ENCODE measurements around the gene C2orf49. TPM values are rescaled to one million over a fixed set of nuclear protein-coding genes. Genes with fewer than 3 reads are reported as not detected.

Gene C2orf49
- total and polyA plus RNA-seq, 2 of the 8 experiments (the other 6 are each of a cell fraction or from before 2014, with no cell fraction given), result 5.6 to 19.9 TPM

DNA sequence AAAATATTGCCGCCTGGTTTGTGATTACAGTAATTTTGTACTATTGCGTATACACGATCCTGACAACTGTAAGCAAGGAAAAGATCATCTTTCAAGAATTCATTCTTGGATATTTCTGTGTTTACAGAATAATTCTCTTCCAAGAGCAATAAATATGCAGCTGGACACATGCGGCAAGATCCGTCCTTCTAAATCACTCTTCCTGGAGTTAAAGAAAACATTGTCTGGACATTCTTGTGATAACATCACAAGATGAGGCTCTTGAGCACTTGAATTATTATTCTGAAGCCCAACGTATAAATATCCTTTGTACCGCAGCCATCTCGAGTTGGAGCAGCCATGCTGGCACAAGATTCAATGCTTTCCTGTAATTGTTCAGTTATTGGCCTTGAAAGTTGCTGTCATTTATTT lies 51.6 kb downstream of the C2orf49 start:
- Histone ChIP-seq H3K23ac (ENCODE audit: insufficient read length) (no peak overlapping the region), H2BK5ac (ENCODE audit: low read depth, low read length) (no peak overlapping the region), H2BK12ac (ENCODE audit: low read depth, low read length) (no peak overlapping the region), H3K9ac (replicated peaks in 1 of 4; ENCODE audit: extremely low read depth in 1 of 4, low read depth in 3 of 4, low read length in 3 of 4) (no peak overlapping the region), H2AK5ac (ENCODE audit: low read depth, low read length) (no peak overlapping the region), H3K14ac (ENCODE audit: insufficient read length) (no peak overlapping the region), H3K27me3 (replicated peaks in 1 of 4; ENCODE audit: control insufficient read depth in 3 of 4, extremely low read depth in 1 of 4, insufficient read depth in 3 of 4, low read length in 3 of 4) (no peaks in the 10 kb centered on the region), H3K79me2 (ENCODE audit: control insufficient read depth in 1 of 2, insufficient read depth in 2 of 2, low read length in 2 of 2) (peaks cover 0 to 40% of the 10 kb centered on the region in 2 experiments; a peak in 2 of 4 replicates), H3K27ac (ENCODE audit: low read depth, low read length) (no peak overlapping the region), H3K18ac (ENCODE audit: extremely low read depth, low read length) (no peak overlapping the region), H3K79me1 (ENCODE audit: low read depth, low read length) (peaks cover 4% of the 10 kb centered on the region; the same call in 1 of the 2 replicates), H2BK20ac (ENCODE audit: low read length) (no peak overlapping the region), H2AFZ (ENCODE audit: low read length) (no peak overlapping the region), H3K4me2 (ENCODE audit: insufficient read depth in 1 of 2, low read depth in 2 of 2, low read length in 2 of 2) (no peak overlapping the region), H4K20me1 (replicated peaks in 1 of 2; ENCODE audit: control insufficient read depth in 1 of 2, insufficient read depth in 2 of 2, low read length in 2 of 2) (no peaks in the 10 kb centered on the region), H3K56ac (replicated peaks; ENCODE audit: insufficient read length, low read depth, low read length) (no peak overlapping the region), H3K4me3 (ENCODE audit: extremely low read depth in 1 of 4, insufficient read depth in 2 of 4, low read depth in 3 of 4, low read length in 4 of 4) (no peak overlapping the region), H4K91ac (replicated peaks; ENCODE audit: insufficient read length, low read length) (no peak overlapping the region), H2BK15ac (ENCODE audit: low read length) (no peak overlapping the region), H3K4ac (replicated peaks; ENCODE audit: insufficient read length, low read depth, low read length) (no peak overlapping the region), H3K36me3 (ENCODE audit: control insufficient read depth in 2 of 4, insufficient read depth in 4 of 4, low read length in 3 of 4) (peaks cover 8 to 24% (median 18%) of the 10 kb centered on the region in 4 experiments), H2BK120ac (replicated peaks; ENCODE audit: low read depth, low read length) (no peak overlapping the region), H3K23me2 (ENCODE audit: low read depth, low read length) (no peaks in the 10 kb centered on the region), H4K8ac (ENCODE audit: extremely low read depth, insufficient read depth, low read length) (no peak overlapping the region), H4K5ac (ENCODE audit: insufficient read length, low read depth, low read length) (no peak overlapping the region), H3K4me1 (replicated peaks in 1 of 4; ENCODE audit: control insufficient read depth in 3 of 4, insufficient read depth in 4 of 4, low read length in 3 of 4) (no peaks in the 10 kb centered on the region), H3K9me3 (ENCODE audit: insufficient read depth in 2 of 2, low read depth in 1 of 2, low read length in 1 of 2) (no peaks in the 10 kb centered on the region)
- FAIRE-seq, result no peak
- no peak for DNase-seq (ENCODE audit: low read depth in 1 of 2, low spot score in 2 of 2)
- ChIA-PET POLR2A (ENCODE audit: partially characterized antibody) (interaction anchor here (0.8 to 2.5 kb wide), 3 partner anchors 9 to 1149 kb away, joined by 4 to 8 read pairs (median 5); partner anchors contain the start of gene FHL2), CTCF (ENCODE audit: partially characterized antibody) (interaction anchor here (0.6 to 5.6 kb wide), 5 partner anchors 10 to 131 kb away, joined by 3 to 27 read pairs (median 5); partner anchors contain the start of gene FHL2)
- WGBS, 2 experiments (ENCODE audit: extremely low coverage in 1 of 2, insufficient coverage in 1 of 2, insufficient read length in 1 of 2, insufficient replicate concordance in 2 of 2, low coverage in 1 of 2, low lambda C conversion rate in 2 of 2, missing lambda C conversion rate in 1 of 2), result 94% methylated on average over 8 of the region's 8 CpGs; no CpG with 5 or more reads in 1 of the 2 experiments
- no peak for TF ChIP-seq SP2 (IDR thresholded peaks at IDR 0.05; ENCODE audit: low read length)
- no peak for TF ChIP-seq RNF2 (IDR thresholded peaks at IDR 0.05; ENCODE audit: borderline replicate concordance, low read depth, low read length, missing control alignments, poor library complexity, severe bottlenecking)
- TF ChIP-seq RBBP5 (IDR thresholded peaks at IDR 0.05; ENCODE audit: borderline replicate concordance, low read depth, low read length), result no peak
- no peak for TF ChIP-seq SIX5 (IDR thresholded peaks at IDR 0.05; ENCODE audit: low read depth, low read length)
- TF ChIP-seq, protein P1, sequence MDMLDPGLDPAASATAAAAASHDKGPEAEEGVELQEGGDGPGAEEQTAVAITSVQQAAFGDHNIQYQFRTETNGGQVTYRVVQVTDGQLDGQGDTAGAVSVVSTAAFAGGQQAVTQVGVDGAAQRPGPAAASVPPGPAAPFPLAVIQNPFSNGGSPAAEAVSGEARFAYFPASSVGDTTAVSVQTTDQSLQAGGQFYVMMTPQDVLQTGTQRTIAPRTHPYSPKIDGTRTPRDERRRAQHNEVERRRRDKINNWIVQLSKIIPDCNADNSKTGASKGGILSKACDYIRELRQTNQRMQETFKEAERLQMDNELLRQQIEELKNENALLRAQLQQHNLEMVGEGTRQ (IDR thresholded peaks at IDR 0.05; ENCODE audit: low read length), result no peak
- TF ChIP-seq HDAC2 (IDR thresholded peaks at IDR 0.05; ENCODE audit: borderline replicate concordance in 1 of 2, low read depth in 2 of 2, low read length in 2 of 2), result no peak
- no peak for TF ChIP-seq POLR2AphosphoS5 (IDR thresholded peaks at IDR 0.05; ENCODE audit: low read depth, low read length)
- TF ChIP-seq MAFK (IDR thresholded peaks at IDR 0.05; ENCODE audit: low read depth, low read length), result no peak
- TF ChIP-seq HDAC6 (IDR thresholded peaks at IDR 0.05; ENCODE audit: low read depth, low read length), result no peak
- TF ChIP-seq EP300 (IDR thresholded peaks at IDR 0.05; ENCODE audit: borderline replicate concordance in 1 of 2, low read depth in 2 of 2, low read length in 2 of 2), result no peak
- no peak for TF ChIP-seq ZNF274 (IDR thresholded peaks at IDR 0.05; ENCODE audit: borderline replicate concordance, extremely low read depth, low read length)
- TF ChIP-seq JUN (IDR thresholded peaks at IDR 0.05; ENCODE audit: low read depth, low read length), result no peak

Measured in H1 (cell line).